Keratinocyte (primary cell): ENCODE results near the gene DOP1B. TPM values are rescaled to one million over a fixed set of nuclear protein-coding genes. Genes with fewer than 3 reads are reported as not detected.

Source experiments
- DNase-seq: peaks from one replicate; pipeline ENCODE4 v3.0.0-alpha.2; 2011; ENCODE audit warnings: low read depth, missing footprints, low spot score
- FAIRE-seq: peaks from 2 replicates; lab custom pipeline; 2011; peaks lifted over from hg19 to GRCh38; lab: Jason Lieb, UNC
- H2AFZ ChIP-seq: 2 replicates; pipeline ENCODE4 v1.6.0; 2012; ENCODE audit warnings: low read length, control low read depth, inconsistent platforms; ENCODE audit not compliant: control insufficient read depth
- H3K27ac ChIP-seq: 2 replicates; pipeline ENCODE4 v1.5.1; 2011; ENCODE audit warnings: low read length; ENCODE audit not compliant: control insufficient read depth, insufficient read depth
- H3K27me3 ChIP-seq: 3 replicates; pipeline ENCODE4 v1.6.0; 2011; ENCODE audit warnings: low read length; ENCODE audit not compliant: control insufficient read depth, insufficient read depth; ENCODE audit errors: extremely low read depth
- H3K36me3 ChIP-seq, 2 experiments: 2 replicates in 1 of 2; 3 replicates in 1 of 2; pipeline ENCODE4 v1.5.1; 2011; ENCODE audit warnings: low read length in 2 of 2, mild to moderate bottlenecking in 1 of 2; ENCODE audit not compliant: control insufficient read depth in 2 of 2, insufficient read depth in 2 of 2; ENCODE audit errors: extremely low read depth in 1 of 2
- H3K4me1 ChIP-seq: 3 replicates; pipeline ENCODE4 v1.5.1; 2011; ENCODE audit warnings: low read length; ENCODE audit not compliant: control insufficient read depth, insufficient read depth; ENCODE audit errors: extremely low read depth
- H3K4me2 ChIP-seq: 3 replicates; pipeline ENCODE4 v1.6.0; 2011; ENCODE audit warnings: low read depth, low read length; ENCODE audit not compliant: control insufficient read depth, insufficient read depth; ENCODE audit errors: extremely low read depth
- H3K4me3 ChIP-seq, 3 experiments: fragments of 200-600 bp in 1 of 3; sonication (generic) in 1 of 3; 2 replicates in 2 of 3; 3 replicates in 1 of 3; pipeline ENCODE4 v1.5.1; 2011 to 2016; ENCODE audit warnings: low read length in 3 of 3, mild to moderate bottlenecking in 3 of 3, control low read depth in 2 of 3, inconsistent platforms in 1 of 3, low read depth in 1 of 3, mixed read lengths in 1 of 3, mixed run types in 1 of 3, moderate library complexity in 1 of 3; ENCODE audit not compliant: control insufficient read depth in 2 of 3, insufficient read depth in 2 of 3; ENCODE audit errors: extremely low read depth in 1 of 3
- H3K79me2 ChIP-seq: 2 replicates; pipeline ENCODE4 v1.6.0; 2012; ENCODE audit warnings: low read length; ENCODE audit not compliant: control insufficient read depth, insufficient read depth
- H3K9ac ChIP-seq: 3 replicates; pipeline ENCODE4 v1.6.0; 2011; ENCODE audit warnings: low read length; ENCODE audit not compliant: control insufficient read depth, insufficient read depth; ENCODE audit errors: extremely low read depth
- H3K9me1 ChIP-seq: 3 replicates; pipeline ENCODE4 v1.6.0; 2011; ENCODE audit warnings: low read length; ENCODE audit not compliant: control insufficient read depth, insufficient read depth; ENCODE audit errors: extremely low read depth
- H3K9me3 ChIP-seq: 2 replicates; pipeline ENCODE4 v1.5.1; 2012; ENCODE audit warnings: low read depth, low read length; ENCODE audit not compliant: control insufficient read depth
- H4K20me1 ChIP-seq: 3 replicates; pipeline ENCODE4 v1.6.0; 2011; ENCODE audit warnings: low read length; ENCODE audit not compliant: control insufficient read depth, insufficient read depth; ENCODE audit errors: extremely low read depth
- CTCF ChIP-seq, 3 experiments: IDR thresholded peaks in 1 of 3; conservative IDR thresholded peaks in 1 of 3; optimal IDR thresholded peaks in 1 of 3; 2 replicates in 2 of 3; 3 replicates in 1 of 3; pipeline versions ENCODE3 to v1.5.1; 2011; ENCODE audit warnings: low read length in 3 of 3, mild to moderate bottlenecking in 3 of 3, moderate library complexity in 2 of 3, control low read depth in 1 of 3, inconsistent platforms in 1 of 3; ENCODE audit not compliant: insufficient read depth in 2 of 3; ENCODE audit errors: extremely low read depth in 1 of 3
- EZH2 ChIP-seq: IDR thresholded peaks from one replicate; pipeline ENCODE4 v1.6.1; 2012; ENCODE audit warnings: inconsistent platforms, mild to moderate bottlenecking, low read length, moderate library complexity
- dilution Hi-C: fragments of 300-500 bp; cut with MboI; formaldehyde crosslinking; loops from one replicate; pipeline ENCODE4 v1.7.0; 2020; ENCODE audit warnings: low sequenced_read_pairs; ENCODE audit not compliant: extremely low pct_ligation_motif_present
- polyA plus RNA-seq, 5 experiments: library from polyadenylated mRNA; depleted of rRNA in 3 of 5; stranded (reverse) in 3 of 5; stranded (forward) in 1 of 5; unstranded in 1 of 5; fragments of >200 nt; gene quantifications; 1 replicate in 1 of 5; 2 replicates in 3 of 5; 3 replicates in 1 of 5; pipeline versions ENCODE4 v1.2.1 to v1.2.3, GENCODE V29; 2011 to 2012; ENCODE audit warnings: missing spikeins in 2 of 5, low read depth in 1 of 5, low replicate concordance in 1 of 5

The DOP1B gene
- polyA plus RNA-seq, 1 donor (not counting 4 experiments of a cell fraction or from before 2014, with no cell fraction given) = 2.9 TPM

GRCh38 chr21:36126208-36126565 is 30.4 kb upstream of the DOP1B start:
- Histone ChIP-seq H3K36me3 (no peaks in the 10 kb centered on the region), H3K4me3 (no peak overlapping the region), H4K20me1 (no peaks in the 10 kb centered on the region), H3K4me2 (peak overlapping the region; percentile 7), H3K9me1 (no peaks in the 10 kb centered on the region), H3K27ac (no peak overlapping the region), H3K9me3 (no peaks in the 10 kb centered on the region), H3K9ac (no peak overlapping the region), H3K27me3 (no peaks in the 10 kb centered on the region), H3K4me1 (peaks cover 12% of the 10 kb centered on the region), H3K79me2 (no peaks in the 10 kb centered on the region), H2AFZ (no peak overlapping the region)
- FAIRE-seq = no peak
- TF ChIP-seq CTCF (optimal IDR thresholded peaks at IDR 0.05 in 1 of 3, IDR thresholded peaks at IDR 0.05 in 1 of 3, conservative IDR thresholded peaks at IDR 0.05 in 1 of 3; ENCODE audit: extremely low read depth in 1 of 3, insufficient read depth in 2 of 3, low read length in 3 of 3) = no peak
- no peak for TF ChIP-seq EZH2
- no peak for DNase-seq
- dilution Hi-C loops = no loop called here

- no peaks in the 10 kb centered on the region for H3K9me3 ChIP-seq
- no peaks in the 10 kb centered on the region for H3K79me2 ChIP-seq
- no peak overlapping the region for H3K4me3 ChIP-seq
- H3K4me1 ChIP-seq = peaks cover 12% of the 10 kb centered on the region
- FAIRE-seq = no peak
- TF ChIP-seq EZH2 = no peak
- H3K27ac ChIP-seq = no peak overlapping the region
- H3K4me2 ChIP-seq = no peak overlapping the region
- H3K9me1 ChIP-seq = no peaks in the 10 kb centered on the region
- no peaks in the 10 kb centered on the region for H3K27me3 ChIP-seq
- H4K20me1 ChIP-seq = no peaks in the 10 kb centered on the region
- dilution Hi-C loops = no loop called here
- H3K36me3 ChIP-seq = no peaks in the 10 kb centered on the region
- H2AFZ ChIP-seq = no peak overlapping the region
- no peak overlapping the region for H3K9ac ChIP-seq
- no peak for DNase-seq
Measured at GRCh38 chr21:36126621-36127110, 30.0 kb upstream of the DOP1B start.
